Measurements from ENCODE around the gene CTSH.
"Not testable (repeated sequence)": the region's sequence is repeated elsewhere in the genome, so short reads cannot be mapped to it uniquely, and the experiment has no call there.

The CTSH gene

GRCh38 chr15:78938658-78939488, 6.0 kb downstream of the CTSH start:
- DNase-seq = peak; percentile 77

DNA sequence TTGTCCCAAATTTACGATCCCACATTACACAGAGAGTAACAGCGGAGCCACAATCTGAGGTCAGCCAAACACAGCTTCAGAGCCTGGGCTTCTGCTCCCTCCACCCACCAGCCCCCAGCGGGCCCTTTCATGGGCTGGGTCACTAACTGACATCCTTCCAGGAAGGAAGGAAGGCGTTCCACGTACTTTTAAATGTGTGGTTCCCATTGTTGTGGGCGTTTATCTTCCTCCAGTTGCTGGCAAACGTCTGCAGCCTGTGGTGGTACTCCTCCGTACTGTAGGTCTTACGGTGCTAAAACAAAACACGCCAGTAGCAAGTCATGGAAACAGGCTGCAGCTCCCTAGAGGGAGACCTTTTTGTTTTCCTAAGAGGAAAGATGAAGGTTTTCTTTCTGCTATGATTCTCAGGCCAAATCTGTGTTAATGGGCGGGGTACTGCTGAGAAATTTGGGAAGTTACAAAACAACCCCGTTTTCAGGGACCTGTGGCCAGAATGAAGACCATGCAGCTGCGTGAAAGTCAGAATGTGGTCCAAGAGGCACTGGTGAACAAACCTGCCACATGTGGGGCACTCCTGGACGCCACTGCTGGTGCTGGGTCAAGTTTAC, 7.6 kb downstream of the CTSH start:
- DNase-seq = peak; percentile 71

DNA sequence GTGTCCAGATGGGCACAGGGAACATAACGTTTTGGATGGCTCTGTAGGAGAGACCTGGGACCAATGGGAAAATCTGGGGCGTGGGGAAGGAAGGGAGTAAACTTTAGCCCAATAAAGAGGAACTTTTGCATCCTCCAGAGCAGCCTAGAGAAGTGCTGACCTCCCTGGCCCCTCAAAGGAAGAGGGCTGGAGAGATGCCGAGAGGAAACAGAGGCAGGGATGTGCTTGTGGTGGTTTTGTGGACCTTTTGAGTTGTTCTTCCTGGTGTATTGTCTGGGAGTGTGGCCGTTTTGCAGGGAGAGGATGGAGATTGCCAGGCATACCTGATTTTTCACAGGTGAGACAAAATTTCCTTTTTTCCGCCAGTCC, 10.2 kb downstream of the CTSH start:
- no peak for DNase-seq

DNA sequence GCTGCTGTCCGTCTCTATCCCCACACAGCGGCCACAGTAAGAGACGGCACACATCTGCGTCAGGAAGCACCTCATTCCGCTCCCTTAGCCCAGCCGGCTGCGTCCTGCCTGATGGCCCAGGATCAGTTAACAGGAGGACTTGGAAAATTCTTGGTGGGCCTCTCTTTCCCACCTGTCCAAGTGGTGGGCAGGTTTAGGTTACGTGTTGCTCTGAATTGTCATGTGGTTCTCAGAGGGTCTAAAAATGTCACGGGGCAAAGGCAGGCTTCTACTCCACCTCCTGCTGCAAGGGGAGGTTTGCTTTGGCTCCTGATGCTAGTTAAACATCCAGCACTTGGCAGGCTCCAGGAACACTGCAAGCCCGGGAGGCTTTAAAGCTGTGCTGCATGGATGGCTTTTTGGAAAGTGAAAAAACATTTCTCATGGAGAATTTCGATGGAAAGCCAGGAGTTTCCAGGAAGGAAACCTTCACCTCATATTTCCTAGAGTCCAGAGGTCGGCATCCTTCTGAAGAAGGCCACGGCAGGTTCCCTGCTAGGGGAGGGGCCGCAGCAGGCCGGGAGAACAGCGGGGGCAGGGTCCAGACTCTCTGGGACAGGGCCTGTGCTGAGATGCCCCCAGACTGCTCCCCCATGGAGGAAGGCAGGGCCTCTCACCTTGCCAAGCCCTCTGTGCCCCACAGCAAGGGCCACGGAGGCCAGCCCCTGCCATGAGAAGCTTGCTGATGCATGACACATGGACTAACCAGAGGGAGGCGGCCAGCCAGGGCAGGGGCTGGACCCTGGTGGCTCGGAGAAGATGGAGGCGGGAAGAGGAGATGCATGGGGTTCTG, 10.8 kb downstream of the CTSH start:
- no peak for DNase-seq

DNA sequence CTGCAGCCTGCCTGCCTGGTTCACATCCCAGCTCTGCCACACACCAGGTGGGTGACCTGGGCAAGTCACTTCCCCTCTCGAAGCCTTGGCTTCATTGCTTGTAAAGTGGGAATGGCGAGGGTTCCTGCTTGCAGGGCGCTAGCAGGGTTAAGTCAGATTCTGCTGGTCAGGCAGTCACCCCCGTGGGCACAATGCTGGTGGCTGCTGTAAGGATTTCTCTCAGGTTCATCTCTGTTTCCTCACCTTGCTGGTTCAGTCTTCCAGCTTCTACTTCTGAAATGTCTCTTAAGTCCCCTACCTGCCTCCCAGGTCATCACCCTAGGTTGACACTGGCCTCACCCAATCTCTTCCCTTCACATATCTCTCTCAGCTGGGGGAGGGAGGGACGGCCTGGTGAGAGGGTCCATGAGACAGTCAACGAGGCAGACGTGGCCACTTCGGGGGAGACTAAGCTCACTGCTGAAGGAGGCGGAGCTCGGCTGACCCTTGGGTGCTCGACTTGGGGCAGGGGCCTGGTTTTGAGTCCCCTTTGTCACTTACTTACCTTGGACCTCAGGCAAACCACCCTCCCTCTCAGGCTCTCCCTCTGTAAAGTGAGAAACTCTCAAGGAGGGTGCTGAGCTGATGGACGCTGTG, 11.5 kb downstream of the CTSH start:
- no peak for DNase-seq

- DNase-seq = no peak
Observed at GRCh38 chr15:78932258-78932808, 12.5 kb downstream of the CTSH start.

- no peak for DNase-seq
Observed at GRCh38 chr15:78931439-78932257, 13.2 kb downstream of the CTSH start.

GRCh38 chr15:78930577-78931388, 14.1 kb downstream of the CTSH start:
- DNase-seq = no peak

DNA sequence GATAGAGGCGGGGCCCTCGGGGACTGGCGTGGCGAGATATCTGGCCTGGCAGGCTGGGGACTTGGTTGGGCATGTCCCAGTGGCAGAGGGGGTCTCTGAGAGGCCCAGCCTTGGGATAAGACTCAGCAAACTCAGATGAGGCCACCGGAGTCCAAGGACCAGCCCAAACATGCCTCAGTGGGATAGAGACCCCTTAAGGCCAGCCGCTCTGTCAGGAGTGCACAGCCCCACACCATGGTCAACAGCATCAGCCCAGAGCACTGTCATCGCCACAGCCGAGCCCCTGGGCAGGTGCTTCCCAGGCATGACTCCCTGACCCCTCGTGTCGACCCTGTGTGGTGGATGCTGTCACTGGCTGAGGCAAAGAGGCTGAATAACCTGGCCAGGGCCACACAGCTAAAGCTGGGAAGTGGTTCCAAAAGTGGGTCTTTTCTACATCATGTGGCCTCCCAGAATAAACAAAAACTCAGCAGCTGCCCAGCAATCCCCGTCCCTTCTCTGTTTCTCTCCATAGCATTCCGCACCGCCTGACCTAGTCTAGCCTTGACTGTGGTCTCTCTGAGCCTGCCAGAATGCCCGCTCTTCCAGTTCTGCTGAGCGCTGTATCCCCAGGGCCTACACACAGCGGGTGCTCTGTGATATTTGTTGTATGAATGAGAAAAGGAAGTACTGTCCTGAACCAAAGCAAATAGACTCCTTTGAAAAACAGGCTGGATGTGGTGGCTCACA, 15.1 kb downstream of the CTSH start:
- DNase-seq = no peak

DNA sequence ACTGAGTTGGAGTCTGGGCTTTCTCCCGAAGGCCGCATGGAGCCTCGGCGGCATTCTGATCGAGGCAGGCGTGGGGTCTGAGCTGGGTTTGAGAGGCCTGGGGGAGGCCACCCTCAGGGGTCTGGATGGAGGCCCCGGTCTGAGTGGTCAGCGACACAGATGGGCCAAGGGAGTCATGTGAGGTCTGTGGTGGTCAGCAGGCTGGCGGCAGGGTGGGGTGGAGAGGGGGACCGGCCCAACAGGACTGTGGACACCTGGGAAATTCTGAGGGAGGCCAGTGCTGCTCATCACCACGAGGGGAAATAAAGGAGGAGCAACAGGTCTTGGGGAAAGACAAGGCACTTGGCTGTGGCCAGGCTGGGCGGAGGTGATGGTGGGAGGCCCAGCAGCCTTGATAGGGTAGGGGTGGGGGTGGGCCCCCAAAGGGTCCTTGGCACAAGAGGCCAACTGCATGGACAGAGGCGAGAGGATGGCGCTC, 16.2 kb downstream of the CTSH start:
- DNase-seq = no peak

DNA sequence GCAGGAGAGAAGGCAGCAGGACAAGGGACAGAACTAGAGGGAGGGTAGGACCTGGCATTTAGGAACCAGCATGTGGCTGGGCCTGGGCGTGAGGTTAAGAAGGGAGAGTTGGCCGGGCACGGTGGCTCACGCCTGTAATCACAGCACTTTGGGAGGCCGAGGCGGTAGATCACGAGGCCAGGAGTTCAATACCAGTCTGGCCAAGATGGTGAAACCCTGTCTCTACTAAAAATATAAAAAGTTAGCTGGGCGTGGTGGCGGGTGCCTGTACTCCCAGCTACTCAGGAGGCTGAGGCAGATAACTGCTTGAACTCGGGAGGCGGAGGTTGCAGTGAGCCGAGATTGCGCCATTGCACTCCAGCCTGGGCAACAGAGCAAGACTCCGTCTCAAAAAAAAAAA, 16.7 kb downstream of the CTSH start:
- DNase-seq = not testable (repeated sequence)

GRCh38 chr15:78927077-78927790, 17.6 kb downstream of the CTSH start:
- no peak for DNase-seq

DNA sequence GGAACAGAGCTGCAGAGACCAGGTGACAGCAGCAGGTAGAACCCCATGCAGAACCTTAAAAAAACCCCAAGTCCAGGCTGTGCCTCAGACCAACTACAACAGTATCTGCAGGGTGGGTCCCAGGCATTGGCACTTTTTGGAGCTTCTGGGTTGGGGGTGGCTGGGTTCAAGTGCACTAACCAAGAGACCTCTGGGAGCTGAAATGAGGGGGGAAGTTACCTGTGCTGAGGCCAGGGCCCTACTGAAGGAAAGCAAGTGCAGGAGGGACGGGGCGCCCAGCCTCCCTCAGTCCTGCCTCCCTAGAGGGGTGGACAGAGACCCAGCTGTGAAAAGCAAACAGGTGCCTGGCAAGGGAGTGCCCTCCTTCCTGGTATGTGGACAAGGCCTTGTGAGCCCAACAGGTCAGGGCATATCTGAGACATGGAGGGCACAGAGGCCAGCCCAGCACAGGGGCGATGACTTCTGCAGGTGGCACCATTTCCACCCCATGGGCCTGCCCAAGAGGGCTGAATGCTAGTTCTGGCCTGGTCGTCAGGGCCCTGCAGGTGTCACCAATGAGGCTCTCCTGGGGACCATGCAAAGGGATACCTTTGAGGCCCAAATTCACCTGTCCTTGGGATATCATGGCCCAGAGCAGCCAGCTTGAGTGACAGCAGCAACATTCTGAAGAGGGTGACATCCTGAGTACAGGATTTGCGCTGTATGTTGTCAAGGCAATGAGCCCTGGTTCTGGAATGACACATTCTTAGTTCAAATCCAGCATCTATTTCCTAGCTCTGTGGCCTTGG, 18.7 kb downstream of the CTSH start:
- DNase-seq = no peak

DNA sequence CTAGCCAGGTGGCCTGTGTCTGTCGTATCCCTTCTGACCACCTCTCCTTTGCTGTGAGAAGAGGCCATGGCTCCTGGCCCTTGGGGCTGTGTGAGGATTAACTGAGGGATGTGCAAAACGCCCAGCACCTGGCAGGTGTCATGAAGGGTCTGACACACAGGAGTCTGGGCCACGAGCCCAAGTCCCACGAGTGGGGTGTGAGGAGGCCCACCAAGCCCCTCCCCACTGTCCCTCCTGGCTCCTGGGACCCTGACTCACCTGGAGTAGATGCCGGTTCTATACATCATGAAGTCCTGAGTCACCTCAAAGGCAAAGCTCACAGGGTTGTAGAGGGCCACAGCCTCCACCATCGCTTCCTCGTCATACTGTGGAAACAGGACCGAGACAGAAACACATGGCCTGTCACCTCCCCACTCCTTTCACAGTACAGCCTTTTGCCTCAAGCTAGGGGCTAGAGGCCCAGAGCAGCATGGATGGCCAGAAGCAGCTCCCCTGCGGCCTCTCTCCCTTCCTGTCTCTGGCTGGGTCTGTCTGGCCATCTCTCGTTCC, 19.7 kb downstream of the CTSH start:
- DNase-seq = no peak

DNA sequence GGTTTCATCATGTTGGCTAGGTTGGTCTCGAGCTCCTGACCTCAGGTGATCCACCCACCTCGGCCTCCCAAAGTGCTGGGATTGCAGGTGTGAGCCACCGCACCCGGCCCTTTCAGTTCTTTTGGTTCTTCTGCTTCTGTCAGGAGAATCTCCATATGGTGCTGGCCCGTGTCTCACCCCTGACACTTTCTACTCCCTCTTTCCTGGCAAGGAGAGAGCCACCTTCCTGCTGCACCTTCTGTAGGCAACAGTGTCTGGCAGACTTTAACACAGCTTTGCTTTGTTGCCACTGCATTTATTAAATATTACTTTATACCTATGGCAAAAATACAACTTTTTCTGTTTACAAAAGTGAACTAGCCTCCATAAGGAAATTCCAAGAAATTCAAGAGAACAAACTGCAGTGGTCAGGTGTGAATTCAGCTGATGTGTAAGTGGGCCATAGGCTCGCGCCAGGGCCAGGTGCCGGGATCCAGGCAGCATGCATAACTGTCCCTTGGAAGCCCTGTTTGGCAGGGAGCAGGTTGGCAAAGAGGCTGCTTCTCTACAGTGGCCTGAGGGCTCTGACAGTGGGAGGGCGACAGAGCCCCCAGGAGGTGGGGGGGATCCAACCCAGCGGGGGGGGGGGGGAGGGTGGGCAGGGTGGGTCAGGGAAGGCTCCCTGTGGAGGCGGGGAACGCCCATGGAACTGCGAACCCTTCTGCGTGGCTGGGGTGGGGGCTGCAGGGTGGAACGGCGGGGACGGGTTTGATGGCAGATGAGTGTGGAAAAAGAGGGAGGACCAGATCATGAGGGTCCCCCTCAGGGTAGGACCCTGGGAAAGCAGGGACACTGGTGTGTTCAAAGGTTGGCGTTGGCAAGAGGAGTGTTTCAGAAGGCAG, 21.1 kb downstream of the CTSH start:
- no peak for DNase-seq

DNA sequence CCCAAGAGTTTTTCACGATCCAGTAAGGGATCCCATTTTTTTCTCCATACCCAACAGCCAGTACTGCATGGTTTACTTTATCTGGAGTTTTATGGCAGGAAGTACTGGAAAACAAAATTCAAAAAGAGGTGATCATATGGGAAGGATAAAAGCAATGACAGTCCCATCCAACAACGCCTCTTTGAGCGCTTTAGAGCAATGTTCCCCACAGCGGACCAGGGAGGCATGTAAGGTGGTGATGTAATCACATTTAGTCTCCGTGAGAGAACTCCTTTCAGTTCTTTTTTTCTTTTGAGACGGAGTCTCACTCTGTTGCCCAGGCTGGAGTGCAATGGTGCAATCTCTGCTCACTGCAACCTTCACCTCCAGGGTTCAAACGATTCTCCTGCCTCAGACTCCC, 21.8 kb downstream of the CTSH start:
- DNase-seq = no peak

DNA sequence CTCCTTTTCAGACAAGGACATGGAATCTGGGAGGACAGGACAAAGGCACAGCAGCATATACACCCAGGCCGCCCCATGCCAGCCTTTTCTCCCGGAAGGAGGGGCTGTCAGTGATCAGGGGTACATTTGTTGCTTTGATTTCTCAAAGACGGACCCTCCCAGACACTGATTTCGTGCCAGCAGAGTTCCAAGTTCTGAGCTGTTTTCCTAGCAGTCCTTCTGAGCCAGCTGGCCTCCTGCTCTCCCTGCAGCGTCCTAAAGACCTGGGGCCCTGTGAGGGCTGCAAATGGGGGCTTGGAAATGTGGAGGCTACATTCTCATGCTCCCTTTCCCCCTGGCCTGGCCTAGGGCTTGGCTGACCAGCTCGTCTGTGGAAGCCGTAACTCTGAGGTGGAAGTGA, 22.3 kb downstream of the CTSH start:
- no peak for DNase-seq
